ENCODE results near the gene DBH.

The DBH gene

DNA sequence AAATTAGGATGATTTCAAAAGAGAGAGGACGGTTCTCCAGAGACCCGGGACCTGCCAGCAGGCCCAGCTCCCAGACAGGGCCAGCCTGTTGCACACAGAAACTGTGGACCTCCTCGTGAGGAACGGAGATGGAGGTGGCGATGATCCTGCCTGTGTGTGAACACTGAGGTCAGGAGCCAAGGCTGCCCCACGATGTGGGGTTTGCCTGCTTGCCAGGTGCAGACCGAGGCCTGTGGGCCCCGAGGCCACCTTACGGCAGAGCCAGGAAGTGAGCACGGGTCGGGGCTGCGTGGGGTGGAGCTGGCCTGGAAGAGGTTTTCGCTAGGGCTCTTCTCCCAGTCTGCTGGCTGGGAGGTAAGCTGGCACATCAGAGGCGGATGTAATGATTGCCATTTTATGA, 31.3 kb upstream of the DBH start:
- DNase-seq (ENCODE audit: low spot score) = no peak

DNA sequence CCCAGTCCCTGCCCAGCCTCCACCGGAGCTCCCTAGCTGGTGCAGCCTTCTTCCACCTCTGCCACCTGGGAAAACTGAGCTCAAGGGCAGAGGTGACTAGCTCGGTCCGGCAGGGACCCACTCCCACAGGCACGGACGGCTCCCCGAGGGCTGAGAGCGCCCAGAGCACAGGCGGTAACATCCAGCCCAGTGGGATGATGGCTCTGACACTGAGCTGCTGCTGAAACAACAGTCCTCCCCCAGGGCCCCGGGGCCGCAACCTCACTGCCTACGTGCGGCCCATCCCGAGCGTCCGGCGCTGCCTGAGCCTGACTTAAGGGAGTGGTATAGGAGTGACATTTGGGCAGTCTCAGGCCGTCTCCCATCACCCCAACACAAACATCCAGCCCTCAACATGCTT, 30.7 kb upstream of the DBH start:
- DNase-seq (ENCODE audit: low spot score) = no peak

DNA sequence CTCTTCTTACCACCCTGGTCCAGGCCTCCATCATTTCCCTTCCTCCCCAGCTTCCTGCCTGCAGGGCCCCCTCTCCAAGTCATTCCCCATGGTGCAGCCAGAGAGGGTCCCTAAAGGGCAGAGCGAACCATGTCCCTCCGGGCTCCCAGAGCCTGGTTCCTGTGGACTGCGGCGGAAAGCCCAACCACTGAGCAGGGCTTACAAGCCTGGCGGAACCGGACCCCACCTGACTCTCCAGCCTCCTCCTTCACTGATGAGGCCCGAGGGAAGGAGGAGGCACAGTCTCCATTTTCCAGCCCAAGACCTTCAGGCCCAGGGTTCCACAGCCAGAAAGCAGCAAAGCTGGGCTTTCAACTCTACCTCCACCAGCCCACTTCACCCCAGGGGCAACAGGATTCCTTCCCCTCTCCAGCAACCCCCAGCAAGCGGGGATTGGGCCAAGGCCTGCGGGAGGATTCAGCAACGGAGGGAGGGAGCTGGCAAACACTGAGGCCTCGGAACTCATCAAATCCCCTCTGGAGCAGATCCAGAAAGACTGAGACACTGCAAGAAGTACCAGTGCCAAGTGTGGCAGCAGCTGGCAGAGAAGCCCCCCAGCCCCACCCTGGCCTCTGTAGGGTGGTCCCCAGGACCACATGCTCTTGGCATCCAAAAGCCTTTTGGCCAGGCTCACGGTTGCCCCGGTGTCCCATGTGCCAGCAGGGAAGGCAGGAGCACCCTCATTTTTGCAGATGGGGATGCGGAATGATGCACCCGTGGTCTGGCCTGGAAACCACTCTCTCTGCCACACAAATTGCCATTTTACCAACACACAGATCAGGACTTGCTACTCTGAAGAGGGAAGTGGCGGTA, 30.1 kb upstream of the DBH start:
- no peak for DNase-seq (ENCODE audit: low spot score)

DNA sequence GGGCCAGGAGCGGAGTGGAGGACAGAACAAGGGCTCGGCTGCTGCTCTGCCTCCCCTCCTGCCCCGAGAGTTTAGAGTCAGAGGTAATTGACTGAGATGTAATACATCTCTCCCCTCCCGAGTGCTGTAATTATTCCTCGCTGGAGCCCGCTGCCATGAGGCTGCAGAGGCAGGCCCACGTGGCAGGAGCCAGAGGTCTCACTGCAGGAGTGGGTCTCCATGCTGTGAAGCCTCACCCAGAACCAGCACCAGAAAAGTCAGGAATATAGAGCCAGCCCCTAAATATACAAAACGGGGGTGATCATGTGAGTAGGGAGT, 29.5 kb upstream of the DBH start:
- no peak for DNase-seq (ENCODE audit: low spot score)

DNA sequence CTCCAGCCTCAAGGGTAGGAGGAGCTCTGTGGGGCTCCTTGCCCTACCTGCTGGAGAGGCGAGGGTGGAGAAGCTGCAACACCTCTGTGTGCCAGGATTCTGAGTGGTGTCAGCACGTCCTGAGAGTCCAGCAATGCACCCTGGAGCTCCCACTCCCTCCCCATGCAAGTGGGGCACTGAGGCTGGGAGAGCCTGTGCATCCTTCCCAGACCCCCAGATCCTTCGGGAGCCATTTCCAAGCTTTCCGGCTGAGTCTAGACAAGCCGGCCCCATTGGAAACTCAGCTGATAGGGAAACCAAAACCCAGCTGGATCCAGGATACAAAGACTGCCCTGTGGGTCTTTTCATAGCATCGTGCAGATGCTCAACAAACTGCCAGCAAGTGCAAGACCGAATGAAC, 28.8 kb upstream of the DBH start:
- no peak for DNase-seq (ENCODE audit: low spot score)

DNA sequence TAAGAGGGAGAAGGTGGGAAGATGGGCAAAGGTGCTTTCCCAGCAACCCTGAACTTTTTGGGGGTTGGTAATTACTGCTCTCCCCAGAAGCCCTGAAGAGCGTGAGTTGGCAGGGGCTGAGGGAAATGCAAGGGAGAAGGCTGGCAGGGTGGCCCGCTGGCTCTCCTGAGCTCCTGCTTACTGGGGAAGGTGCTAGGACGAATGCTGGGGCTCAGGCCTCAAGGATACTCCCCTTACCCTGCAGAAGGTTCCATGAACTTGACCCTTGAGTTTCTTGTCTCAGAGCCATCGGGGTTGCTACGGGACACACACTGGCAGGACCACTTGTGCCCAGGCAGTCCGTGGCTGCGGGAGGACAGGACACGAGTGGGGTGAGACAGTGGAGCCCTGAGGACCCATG, 28.2 kb upstream of the DBH start:
- DNase-seq (ENCODE audit: low spot score) = no peak

DNA sequence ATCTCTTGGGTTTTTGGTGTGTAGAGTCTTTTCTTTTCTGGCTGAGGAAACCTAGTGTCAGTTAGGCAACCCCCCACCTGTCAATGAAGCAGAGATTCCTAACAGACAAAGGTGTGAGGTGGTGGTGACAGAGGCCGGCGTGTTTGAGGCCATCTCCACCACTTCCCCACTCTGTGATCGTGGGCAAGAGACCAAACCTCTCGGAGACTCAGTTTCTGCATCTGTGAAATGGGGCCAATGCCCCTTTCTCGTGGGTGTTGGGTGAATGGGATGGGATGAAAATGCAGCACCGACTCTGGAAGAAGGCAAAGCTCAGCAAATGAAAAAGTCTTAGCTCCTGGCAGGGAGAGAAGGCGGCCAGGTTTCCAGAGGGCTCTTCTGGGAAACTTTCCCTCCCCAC, 27.8 kb upstream of the DBH start:
- no peak for DNase-seq (ENCODE audit: low spot score)

DNA sequence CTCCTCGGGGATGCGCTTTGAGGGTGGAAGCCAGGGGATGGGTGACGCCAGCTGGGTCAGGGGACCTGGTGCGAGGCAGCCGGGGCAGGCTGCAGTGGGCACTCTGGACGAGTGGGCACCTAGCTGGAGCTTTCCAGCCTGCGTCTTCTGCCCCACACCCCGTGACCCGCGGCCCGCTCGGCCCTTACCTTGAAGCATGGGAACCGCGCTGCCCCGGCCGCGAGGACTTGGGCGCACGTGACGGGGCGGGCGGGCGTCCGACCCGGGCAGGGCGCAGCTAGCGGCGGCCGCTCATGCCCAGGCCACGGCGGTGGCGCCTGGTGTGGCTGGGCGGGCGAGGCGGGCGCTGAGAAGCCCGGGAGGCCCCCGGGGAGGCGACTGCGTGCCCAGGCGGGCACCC, 27.3 kb upstream of the DBH start:
- DNase-seq (ENCODE audit: low spot score) = no peak

DNA sequence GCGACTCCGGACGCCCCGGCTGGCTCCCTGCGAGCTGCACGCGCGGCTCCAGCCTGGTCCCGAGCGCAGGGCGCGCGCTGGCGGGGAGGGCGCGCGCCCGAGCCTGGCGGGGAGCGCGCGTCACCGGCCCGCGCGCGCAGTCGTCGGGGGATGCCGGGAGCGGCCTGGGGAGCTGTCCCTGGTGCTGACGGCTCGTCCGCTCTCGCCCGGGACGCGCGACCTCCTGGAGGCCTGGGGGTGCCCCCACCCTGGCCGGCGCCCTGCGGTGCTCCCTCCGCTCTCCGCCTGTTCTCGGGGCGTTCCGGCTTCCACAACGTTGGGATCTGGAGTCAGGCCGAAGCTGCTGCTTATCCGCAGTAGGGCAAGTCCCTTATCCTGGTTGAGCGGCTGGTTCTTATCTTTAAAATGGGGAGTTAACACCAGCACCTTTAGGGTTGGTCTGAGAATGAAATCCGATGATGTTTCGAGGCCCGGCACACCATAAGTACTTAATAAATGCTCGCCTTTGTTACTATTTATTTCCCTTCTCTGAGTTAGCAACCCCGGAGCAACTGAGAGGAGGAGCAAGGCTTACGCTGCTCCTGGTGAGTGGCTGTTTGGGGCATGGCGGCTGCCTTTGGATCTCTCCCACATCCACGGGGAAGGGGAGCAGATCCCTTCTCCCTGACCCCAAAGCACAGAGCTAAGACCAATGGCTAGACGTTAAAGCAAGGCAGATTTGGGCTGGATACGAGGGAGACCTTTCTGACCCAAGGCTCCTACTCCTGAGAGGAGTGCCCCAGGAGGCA, 26.7 kb upstream of the DBH start, which contains the start of gene FAM163B:
Gene FAM163B (minus strand): TSS at position 79 of the 788 bp plus-strand sequence. CDS start 29,166 bp downstream, outside the sequence.
- peak; percentile 67 for DNase-seq (ENCODE audit: low spot score)

DNA sequence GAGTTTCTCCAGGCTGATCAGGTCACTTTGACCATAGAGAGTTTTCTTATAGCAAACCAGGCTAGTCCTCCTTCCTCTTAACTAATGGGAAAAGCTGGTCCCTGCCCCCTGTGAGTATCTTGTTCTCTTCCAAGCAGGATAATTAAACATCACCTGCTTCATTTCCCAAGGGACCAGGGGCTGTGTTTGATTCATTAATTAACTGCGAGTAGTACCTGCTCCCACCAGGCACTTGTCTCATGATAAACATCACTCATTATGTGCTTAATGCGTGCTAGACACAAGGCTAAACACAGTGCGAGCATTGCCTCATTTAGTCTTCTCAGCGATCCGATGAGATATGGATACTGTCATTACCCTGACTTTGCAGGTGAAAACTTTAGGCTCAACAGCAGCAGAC, 25.3 kb upstream of the DBH start:
- DNase-seq (ENCODE audit: low spot score) = no peak

DNA sequence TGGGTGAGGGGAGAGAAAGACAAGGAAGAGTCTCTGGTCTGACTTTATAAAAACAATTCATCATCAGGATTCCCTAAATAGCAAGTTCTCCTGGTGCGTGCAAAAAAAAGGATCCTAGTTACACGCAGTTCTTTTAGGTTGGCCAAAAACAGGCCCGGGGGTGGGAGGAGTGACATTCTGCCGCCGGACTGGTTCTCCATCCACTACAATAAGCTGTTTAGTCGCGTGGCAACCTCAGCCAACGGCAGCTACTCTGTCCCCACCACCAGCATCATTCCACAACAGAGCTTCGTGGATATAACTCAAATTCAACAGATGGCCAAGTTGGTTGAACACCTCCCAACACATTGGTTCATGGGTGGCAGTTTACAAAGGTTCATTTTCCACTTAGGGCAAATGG, 24.1 kb upstream of the DBH start:
- no peak for DNase-seq (ENCODE audit: low spot score)

DNA sequence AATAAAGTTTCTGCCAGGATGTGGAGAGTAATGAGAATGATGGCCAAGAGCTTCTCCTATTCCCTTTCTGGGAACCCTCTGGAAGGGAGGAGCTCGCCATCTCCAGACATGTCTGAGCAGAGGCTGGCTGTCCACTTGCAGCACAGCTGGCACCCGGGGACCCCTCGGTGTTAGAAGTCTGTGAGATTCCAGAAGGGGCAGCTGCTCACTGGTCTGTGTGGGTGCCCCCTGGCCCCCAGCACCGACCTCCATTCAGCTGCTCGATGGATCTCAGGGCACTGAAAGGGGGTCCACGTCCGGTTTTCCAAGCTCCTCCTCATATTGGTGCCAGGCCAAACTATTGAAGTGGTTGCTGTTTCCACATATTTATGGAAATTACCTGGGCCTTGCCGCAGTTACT, 23.3 kb upstream of the DBH start:
- no peak for DNase-seq (ENCODE audit: low spot score)

DNA sequence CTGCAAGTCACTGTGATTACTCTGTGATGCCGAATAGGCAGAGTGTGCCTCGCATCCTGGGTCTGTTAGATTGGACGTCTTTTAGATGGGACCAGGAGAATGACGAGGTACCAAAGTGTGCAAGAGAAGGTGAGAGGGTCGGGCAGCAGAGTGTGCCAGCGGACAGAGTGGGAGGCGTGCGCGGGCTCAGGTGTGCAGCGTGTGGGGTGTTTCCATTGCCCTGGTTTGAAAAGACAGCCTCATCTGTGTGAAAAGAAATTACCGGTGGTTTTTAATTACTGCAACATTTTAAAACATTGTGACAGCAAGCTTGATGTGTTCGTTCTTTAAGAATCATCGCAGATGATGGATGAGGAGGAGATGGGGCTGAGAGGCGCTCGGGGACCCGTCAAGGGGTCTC, 22.7 kb upstream of the DBH start:
- no peak for DNase-seq (ENCODE audit: low spot score)

DNA sequence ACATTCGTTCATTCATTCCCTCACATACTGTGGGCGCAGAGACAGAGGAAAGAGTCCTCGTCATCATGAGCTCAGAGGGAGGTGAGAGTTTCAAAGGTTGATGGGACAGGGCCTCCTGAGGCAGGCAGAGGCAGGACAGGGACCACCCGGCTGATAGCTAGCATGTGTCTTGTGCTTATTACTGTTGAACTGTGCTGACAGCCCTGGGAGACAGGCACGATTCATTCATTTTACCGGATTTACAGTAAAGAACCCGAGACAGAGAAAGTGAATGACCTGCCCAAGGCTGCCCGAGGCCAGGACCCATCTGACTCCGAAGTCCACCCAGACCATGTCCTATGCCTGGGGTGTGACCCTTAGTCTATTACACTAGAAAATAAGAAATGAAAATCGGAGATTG, 22.1 kb upstream of the DBH start:
- no peak for DNase-seq (ENCODE audit: low spot score)

DNA sequence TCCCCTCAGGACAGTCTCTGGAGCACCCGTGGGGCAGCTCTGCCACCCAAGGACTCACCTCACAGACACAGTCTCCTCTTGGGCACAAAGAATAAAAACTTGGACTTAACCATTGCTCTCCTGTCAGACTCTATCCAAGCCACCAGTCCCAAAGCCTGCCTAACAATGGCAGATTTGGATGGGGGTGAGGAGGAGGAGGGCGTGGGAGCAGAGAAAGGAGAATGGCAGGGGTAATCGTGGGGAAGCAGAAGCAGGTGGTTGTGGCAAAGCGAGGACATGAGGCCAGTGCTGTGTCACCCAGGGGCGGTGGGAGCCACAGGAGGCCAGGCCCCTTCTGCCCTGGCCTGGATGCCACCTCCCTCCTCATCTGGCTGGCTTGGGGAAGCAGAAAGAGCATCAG, 21.5 kb upstream of the DBH start:
- no peak for DNase-seq (ENCODE audit: low spot score)

DNA sequence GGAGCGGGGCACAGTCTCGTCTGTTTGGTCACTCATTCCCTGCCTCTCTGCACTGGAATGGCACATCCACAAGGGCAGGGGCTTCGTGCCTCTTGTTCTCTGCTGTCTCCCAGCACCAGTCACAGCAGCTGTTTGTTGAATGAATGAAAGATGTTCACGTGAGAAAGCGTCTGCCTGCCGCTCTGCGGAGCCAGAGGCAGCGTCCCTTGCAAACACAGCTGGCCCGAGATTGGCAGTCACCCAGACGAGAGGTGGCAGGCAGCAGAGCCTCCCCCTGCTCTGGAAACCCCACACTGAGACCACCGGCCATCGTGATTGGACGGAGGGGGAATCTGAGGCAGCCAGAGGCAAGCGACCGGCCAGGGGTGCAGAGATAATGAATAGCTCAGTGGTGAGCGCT, 21.0 kb upstream of the DBH start:
- no peak for DNase-seq (ENCODE audit: low spot score)

DNA sequence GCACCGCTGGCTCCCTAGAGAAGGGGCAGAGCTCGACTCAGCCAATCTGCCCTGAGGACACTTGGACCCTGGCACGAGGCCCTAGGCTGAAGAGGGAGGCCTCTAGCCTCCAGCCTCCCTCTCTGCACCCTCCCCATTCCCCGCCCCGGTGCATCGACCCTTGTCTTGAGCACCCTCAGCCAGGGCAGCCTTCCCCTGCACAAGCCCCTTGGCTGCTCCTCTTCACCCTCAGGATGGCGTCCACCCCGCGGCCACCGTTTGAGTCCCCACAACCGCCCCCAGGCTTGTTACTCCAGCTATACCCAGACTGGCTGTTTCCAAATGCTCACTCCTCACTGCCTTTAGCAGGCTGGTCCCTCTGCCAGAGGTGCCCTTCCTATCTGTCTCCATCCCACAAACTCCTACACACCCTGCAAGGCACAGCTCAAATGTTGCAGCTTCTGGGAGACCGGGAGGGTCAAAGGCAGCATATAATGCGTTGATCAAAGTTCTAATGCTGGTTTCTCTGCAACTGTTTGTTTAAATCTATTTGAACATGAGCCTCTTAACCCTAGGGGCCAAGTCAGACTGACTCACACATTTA, 20.5 kb upstream of the DBH start:
- no peak for DNase-seq (ENCODE audit: low spot score)

DNA sequence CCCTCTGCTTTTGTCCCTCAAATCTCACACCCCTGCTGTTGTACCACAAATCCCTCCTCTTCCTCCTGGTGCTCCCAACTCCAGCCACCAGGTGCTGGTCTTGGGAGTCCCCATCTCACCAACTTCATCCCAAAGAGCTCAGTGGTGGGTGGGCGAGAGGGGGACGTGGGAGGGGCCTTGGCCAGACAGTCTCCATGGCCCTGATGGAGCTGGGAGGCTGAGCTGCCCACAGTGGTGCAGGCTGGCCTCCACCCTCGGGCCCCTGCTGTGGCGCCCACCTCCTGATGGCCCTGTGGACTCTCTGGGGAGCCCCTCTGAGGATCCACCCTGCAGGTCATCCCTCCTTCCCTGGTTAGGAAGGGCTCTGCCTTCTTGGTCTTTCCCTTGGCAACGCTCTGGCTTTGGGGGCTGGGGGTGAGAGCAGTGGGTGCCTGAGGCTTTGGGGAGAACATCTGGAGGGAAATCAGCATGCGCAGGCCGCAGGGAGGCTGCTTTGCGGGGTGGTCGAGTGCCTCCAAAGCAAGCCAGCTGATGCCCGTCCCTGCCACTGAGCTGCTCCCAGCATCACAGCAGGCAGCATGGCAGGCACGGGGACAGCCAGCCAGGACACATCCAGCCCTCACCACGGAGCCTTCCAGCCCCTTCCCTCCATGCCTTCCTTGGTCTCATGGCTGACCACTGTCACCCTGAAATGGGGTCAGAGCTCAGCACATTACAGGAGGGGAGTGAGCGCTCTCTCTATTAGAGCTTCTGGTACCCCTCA, 19.3 kb upstream of the DBH start:
- no peak for DNase-seq (ENCODE audit: low spot score)

DNA sequence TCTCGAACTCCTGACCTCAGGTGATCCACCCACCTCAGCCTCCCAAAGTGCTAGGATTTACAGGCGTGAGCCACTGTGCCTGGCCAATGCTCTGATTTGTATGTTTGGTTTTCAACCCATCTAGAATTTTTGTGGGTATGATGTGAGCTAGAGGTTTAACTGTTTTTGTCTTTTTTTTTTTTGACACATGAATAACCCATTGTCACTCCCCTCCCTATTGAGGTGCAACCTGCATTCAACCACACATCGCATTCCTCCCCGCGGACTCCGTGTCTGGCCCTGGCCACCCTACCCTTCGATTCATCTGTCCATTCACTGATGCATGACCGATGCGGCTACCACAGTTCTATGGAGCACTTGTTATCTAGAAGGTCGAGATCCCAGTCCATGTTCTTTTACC, 17.4 kb upstream of the DBH start:
- DNase-seq (ENCODE audit: low spot score) = no peak

DNA sequence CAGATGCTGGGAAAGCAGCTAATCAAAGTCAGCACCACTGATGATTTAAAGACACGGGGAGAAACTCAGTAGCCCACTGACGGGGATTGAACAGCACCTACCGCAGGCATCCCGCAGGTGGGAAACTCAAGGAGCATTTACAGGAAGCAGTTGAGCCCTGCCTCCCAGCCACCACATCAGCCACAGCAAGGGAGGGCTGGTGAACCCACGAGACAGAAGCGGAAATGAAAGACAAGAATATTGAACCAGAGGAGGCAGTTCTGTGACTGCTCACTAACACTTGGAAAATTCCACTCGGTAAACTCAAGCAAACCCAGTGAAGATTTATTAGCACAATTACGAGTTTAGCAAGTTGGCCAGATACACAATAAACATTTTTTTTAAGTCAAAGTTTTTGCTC, 16.4 kb upstream of the DBH start:
- no peak for DNase-seq (ENCODE audit: low spot score)

DNA sequence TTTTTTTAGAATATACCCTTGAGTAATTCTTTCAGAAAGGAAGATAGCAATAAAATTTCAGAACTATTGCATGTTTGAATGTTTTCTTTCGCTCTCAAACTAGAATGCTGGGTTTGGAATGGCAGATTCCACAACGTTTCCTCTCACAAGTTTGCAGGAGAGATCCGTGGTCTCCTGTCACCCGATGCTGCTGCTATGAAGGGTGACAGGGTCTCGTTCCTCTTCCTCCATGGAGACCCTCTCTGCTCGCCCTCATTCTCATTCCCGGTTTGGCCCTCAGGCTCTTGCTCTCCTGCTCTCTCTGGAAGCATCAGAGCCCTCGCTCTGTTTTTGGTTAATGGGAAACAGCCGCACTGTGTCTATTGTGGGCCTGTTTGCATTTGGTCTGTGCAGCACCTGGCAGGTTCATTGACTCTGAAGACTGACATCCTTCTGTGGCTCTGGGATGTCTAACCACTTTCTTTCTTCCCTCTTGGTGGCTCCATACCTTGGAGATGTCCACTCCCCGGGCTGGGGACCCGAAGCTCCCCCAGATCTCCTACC, 14.4 kb upstream of the DBH start:
- no peak for DNase-seq (ENCODE audit: low spot score)

DNA sequence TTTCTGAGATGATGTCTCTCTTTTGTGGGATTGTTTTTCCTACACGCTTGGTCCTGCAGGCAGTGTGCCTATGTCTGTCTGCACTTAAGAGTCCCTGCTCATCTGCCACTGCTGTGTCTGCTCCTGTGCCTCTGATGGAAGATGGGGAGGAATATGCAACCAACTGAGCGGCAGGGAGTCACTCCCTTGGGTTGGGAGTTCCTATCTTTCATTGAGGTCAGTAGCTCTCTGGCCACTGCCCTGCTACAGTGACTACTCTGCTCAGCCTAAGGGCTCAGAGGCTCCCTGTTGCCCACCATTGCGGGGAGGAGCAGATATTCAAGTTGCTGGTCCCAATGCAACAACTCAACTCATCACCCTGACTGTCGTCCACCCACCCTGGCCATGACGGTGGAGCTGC, 13.6 kb upstream of the DBH start:
- no peak for DNase-seq (ENCODE audit: low spot score)
